H1 (cell line): ENCODE data around the gene OSBP2. TPM values are rescaled to one million over a fixed set of nuclear protein-coding genes. Genes with fewer than 3 reads are reported as not detected.

Experiments
- CTCF ChIA-PET: fragments of 300-600 bp; sonication (Branson Sonifier 250); formaldehyde crosslinking; loops from one replicate; lab custom pipeline; 2021; ENCODE audit not compliant: partially characterized antibody; lab: Charles Lee
- POLR2A ChIA-PET: fragments of 300-600 bp; sonication (Branson Sonifier 250); formaldehyde crosslinking; loops from one replicate; lab custom pipeline; 2021; ENCODE audit warnings: inconsistent platforms; ENCODE audit not compliant: partially characterized antibody; lab: Charles Lee
- DNase-seq, 2 experiments: peaks; one replicate each; pipeline versions ENCODE4 v3.0.0 to v3.0.0-alpha.2; 2010 to 2022; ENCODE audit warnings: low spot score in 2 of 2, low read depth in 1 of 2, mixed read lengths in 1 of 2
- FAIRE-seq: peaks from 2 replicates; lab custom pipeline; 2011; peaks lifted over from hg19 to GRCh38; lab: Jason Lieb, UNC
- H2AFZ ChIP-seq: 2 replicates; pipeline ENCODE4 v1.8.1; 2012; ENCODE audit warnings: low read length, inconsistent platforms
- H2AK5ac ChIP-seq: 2 replicates; pipeline ENCODE4 v1.6.1; 2013; ENCODE audit warnings: low read depth, low read length
- H2BK120ac ChIP-seq: replicated peaks from 2 replicates; pipeline ENCODE3; 2013; ENCODE audit warnings: low read depth, low read length, inconsistent platforms
- H2BK12ac ChIP-seq: 2 replicates; pipeline ENCODE4 v1.6.1; 2013; ENCODE audit warnings: low read depth, low read length
- H2BK15ac ChIP-seq: 2 replicates; pipeline ENCODE4 v1.6.1; 2013; ENCODE audit warnings: low read length
- H2BK20ac ChIP-seq: 2 replicates; pipeline ENCODE4 v1.6.1; 2013; ENCODE audit warnings: low read length
- H2BK5ac ChIP-seq: 2 replicates; pipeline ENCODE4 v1.6.1; 2013; ENCODE audit warnings: low read depth, low read length
- H3K14ac ChIP-seq: 2 replicates; pipeline ENCODE4 v1.6.1; 2013; ENCODE audit warnings: inconsistent platforms; ENCODE audit not compliant: insufficient read length
- H3K18ac ChIP-seq: 2 replicates; pipeline ENCODE4 v1.6.1; 2013; ENCODE audit warnings: low read length; ENCODE audit errors: extremely low read depth
- H3K23ac ChIP-seq: 2 replicates; pipeline ENCODE4 v1.6.1; 2013; ENCODE audit warnings: inconsistent platforms; ENCODE audit not compliant: insufficient read length
- H3K23me2 ChIP-seq: 2 replicates; pipeline ENCODE4 v1.6.1; 2013; ENCODE audit warnings: low read depth, low read length
- H3K27ac ChIP-seq: 2 replicates; pipeline ENCODE4 v1.6.1; 2011; ENCODE audit warnings: low read depth, low read length, inconsistent platforms
- H3K27me3 ChIP-seq, 4 experiments: replicated peaks in 1 of 4; 1 replicate in 1 of 4; 2 replicates in 3 of 4; pipeline versions ENCODE4 v1.6.1 to v1.8.1; 2011 to 2013; ENCODE audit warnings: low read length in 3 of 4, mild to moderate bottlenecking in 3 of 4, inconsistent platforms in 2 of 4, mixed read lengths in 2 of 4, moderate library complexity in 1 of 4; ENCODE audit not compliant: control insufficient read depth in 3 of 4, insufficient read depth in 3 of 4; ENCODE audit errors: extremely low read depth in 1 of 4
- H3K36me3 ChIP-seq, 4 experiments: 2 replicates each; pipeline versions ENCODE4 v1.6.1 to v1.8.1; 2011 to 2013; ENCODE audit warnings: mild to moderate bottlenecking in 4 of 4, low read length in 3 of 4, moderate library complexity in 2 of 4, control low read depth in 1 of 4, inconsistent platforms in 1 of 4; ENCODE audit not compliant: insufficient read depth in 4 of 4, control insufficient read depth in 2 of 4
- H3K4ac ChIP-seq: replicated peaks from 2 replicates; pipeline ENCODE3; 2013; ENCODE audit warnings: low read length, low read depth, mixed read lengths, inconsistent platforms; ENCODE audit not compliant: insufficient read length
- H3K4me1 ChIP-seq, 4 experiments: replicated peaks in 1 of 4; 1 replicate in 1 of 4; 2 replicates in 3 of 4; pipeline versions ENCODE4 v1.6.1 to v1.8.1; 2011 to 2013; ENCODE audit warnings: low read length in 3 of 4, inconsistent platforms in 2 of 4, mixed read lengths in 1 of 4; ENCODE audit not compliant: insufficient read depth in 4 of 4, control insufficient read depth in 3 of 4
- H3K4me2 ChIP-seq, 2 experiments: 2 replicates each; pipeline versions ENCODE4 v1.6.1 to v1.8.1; 2011 to 2013; ENCODE audit warnings: low read depth in 2 of 2, low read length in 2 of 2, control low read depth in 1 of 2, inconsistent platforms in 1 of 2, mild to moderate bottlenecking in 1 of 2; ENCODE audit not compliant: insufficient read depth in 1 of 2
- H3K4me3 ChIP-seq, 4 experiments: fragments of 200-600, 300-600 bp in 1 of 4; sonication (generic), shearing (Covaris generic), sonication (Bioruptor Twin) in 1 of 4; 2 replicates each; pipeline versions ENCODE4 v1.5.1 to v1.8.1; 2011 to 2016; ENCODE audit warnings: low read length in 4 of 4, low read depth in 3 of 4, control low read depth in 2 of 4, inconsistent platforms in 2 of 4, mild to moderate bottlenecking in 2 of 4, mixed read lengths in 1 of 4, moderate library complexity in 1 of 4; ENCODE audit not compliant: insufficient read depth in 2 of 4; ENCODE audit errors: extremely low read depth in 1 of 4
- H3K56ac ChIP-seq: replicated peaks from 2 replicates; pipeline ENCODE3; 2013; ENCODE audit warnings: low read depth, mild to moderate bottlenecking, mixed read lengths, low read length, inconsistent platforms; ENCODE audit not compliant: insufficient read length
- H3K79me1 ChIP-seq: 2 replicates; pipeline ENCODE4 v1.6.1; 2013; ENCODE audit warnings: low read depth, low read length, control low read depth
- H3K79me2 ChIP-seq, 2 experiments: 2 replicates each; pipeline versions ENCODE4 v1.6.1 to v1.8.1; 2012 to 2013; ENCODE audit warnings: low read length in 2 of 2, mild to moderate bottlenecking in 2 of 2, inconsistent platforms in 1 of 2; ENCODE audit not compliant: insufficient read depth in 2 of 2, control insufficient read depth in 1 of 2
- H3K9ac ChIP-seq, 4 experiments: replicated peaks in 1 of 4; 1 replicate in 1 of 4; 2 replicates in 3 of 4; pipeline versions ENCODE4 v1.6.1 to v1.8.1; 2011 to 2013; ENCODE audit warnings: low read depth in 3 of 4, low read length in 3 of 4, control low read depth in 2 of 4, mild to moderate bottlenecking in 2 of 4, moderate library complexity in 2 of 4, inconsistent platforms in 1 of 4; ENCODE audit errors: extremely low read depth in 1 of 4
- H3K9me3 ChIP-seq, 2 experiments: 2 replicates each; pipeline versions ENCODE4 v1.6.1 to v1.8.1; 2012 to 2013; ENCODE audit warnings: mild to moderate bottlenecking in 2 of 2, moderate library complexity in 2 of 2, control low read depth in 1 of 2, inconsistent platforms in 1 of 2, low read depth in 1 of 2, low read length in 1 of 2, mixed read lengths in 1 of 2; ENCODE audit not compliant: insufficient read depth in 2 of 2
- H4K20me1 ChIP-seq, 2 experiments: replicated peaks in 1 of 2; 2 replicates each; pipeline versions ENCODE3 to v1.8.1; 2011 to 2013; ENCODE audit warnings: inconsistent platforms in 2 of 2, low read length in 2 of 2, mild to moderate bottlenecking in 1 of 2; ENCODE audit not compliant: insufficient read depth in 2 of 2, control insufficient read depth in 1 of 2
- H4K5ac ChIP-seq: 2 replicates; pipeline ENCODE4 v1.6.1; 2013; ENCODE audit warnings: low read length, low read depth, mixed read lengths, inconsistent platforms; ENCODE audit not compliant: insufficient read length
- H4K8ac ChIP-seq: 2 replicates; pipeline ENCODE4 v1.8.0; 2013; ENCODE audit warnings: mild to moderate bottlenecking, moderate library complexity, low read length, inconsistent platforms; ENCODE audit not compliant: insufficient read depth; ENCODE audit errors: extremely low read depth
- H4K91ac ChIP-seq: replicated peaks from 2 replicates; pipeline ENCODE3; 2013; ENCODE audit warnings: low read length, mixed read lengths, inconsistent platforms; ENCODE audit not compliant: insufficient read length
- CBX8 ChIP-seq: fragments of 300-800, 300-1000 bp; sonication (generic); IDR thresholded peaks from 2 replicates; pipeline ENCODE4 v1.7.1; 2016; ENCODE audit warnings: low read depth, low read length, borderline replicate concordance
- CREB1 ChIP-seq: IDR thresholded peaks from 2 replicates; pipeline ENCODE4 v1.6.1; 2012; ENCODE audit warnings: inconsistent platforms
- HDAC6 ChIP-seq: IDR thresholded peaks from one replicate; pipeline ENCODE4 v1.7.1; 2012; ENCODE audit warnings: low read depth, mild to moderate bottlenecking, inconsistent platforms, low read length, moderate library complexity
- JUN ChIP-seq: IDR thresholded peaks from 2 replicates; pipeline ENCODE4 v1.6.1; 2011; ENCODE audit warnings: low read depth, mild to moderate bottlenecking, improper control_type of control experiment, low read length
- KDM4A ChIP-seq: IDR thresholded peaks from one replicate; pipeline ENCODE4 v1.7.1; 2012; ENCODE audit warnings: low read depth, mild to moderate bottlenecking, moderate library complexity, low read length, inconsistent platforms; ENCODE audit not compliant: severe bottlenecking
- PHF8 ChIP-seq: fragments of 200-600 bp; sonication (generic); conservative IDR thresholded peaks from 2 replicates; pipeline ENCODE4 v1.7.1; 2012; ENCODE audit warnings: low read depth, mild to moderate bottlenecking, inconsistent platforms, low read length, moderate library complexity
- RBBP5 ChIP-seq: IDR thresholded peaks from 2 replicates; pipeline ENCODE4 v1.7.1; 2012; ENCODE audit warnings: low read depth, mild to moderate bottlenecking, inconsistent platforms, low read length, moderate library complexity, borderline replicate concordance
- RFX5 ChIP-seq: IDR thresholded peaks from 2 replicates; pipeline ENCODE4 v1.6.1; 2011; ENCODE audit warnings: low read depth, low read length, improper control_type of control experiment, borderline replicate concordance
- SUZ12 ChIP-seq: fragments of 200-600 bp; sonication (generic); IDR thresholded peaks from 2 replicates; pipeline ENCODE4 v1.6.1; 2012; ENCODE audit warnings: mild to moderate bottlenecking, inconsistent platforms, low read length, moderate library complexity, mixed read lengths
- TAF1 ChIP-seq: IDR thresholded peaks from 2 replicates; pipeline ENCODE4 v1.6.1; 2011; ENCODE audit warnings: mild to moderate bottlenecking, low read depth, low read length
- WGBS, 2 experiments: shearing (Covaris generic) in 1 of 2; methylation state at CpG; one replicate each; pipeline versions ENCODE4 v1.1.6 to v1.1.7; 2013 to 2015; ENCODE audit warnings: low lambda C conversion rate in 2 of 2, mixed read lengths in 2 of 2, inconsistent platforms in 1 of 2, low coverage in 1 of 2, missing lambda C conversion rate in 1 of 2; ENCODE audit not compliant: insufficient replicate concordance in 2 of 2, insufficient coverage in 1 of 2, insufficient read length in 1 of 2; ENCODE audit errors: extremely low coverage in 1 of 2, missing lambda C conversion rate in 1 of 2; 5-methylcytosine and 5-hydroxymethylcytosine counted together
- polyA plus RNA-seq, 7 experiments: library from polyadenylated mRNA; depleted of rRNA in 3 of 7; stranded (reverse) in 5 of 7; unstranded in 2 of 7; fragments of >200 nt in 5 of 7; fragments of 200-250 nt in 2 of 7; gene quantifications; 1 replicate in 5 of 7; 2 replicates in 1 of 7; 4 replicates in 1 of 7; pipeline versions ENCODE4 v1.2.1 to v1.2.3, GENCODE V29; 2011 to 2013; ENCODE audit warnings: missing spikeins in 2 of 7, mixed read lengths in 2 of 7
- total RNA-seq: library from RNA; stranded (reverse); fragmentation: NEBNext Ultra II Directional; extraction: Animal tissue kit (Norgen Biotek cat#: 25700); gene quantifications from 2 replicates; pipeline ENCODE4 v1.2.1, GENCODE V29; 2021
- TF ChIP-seq, protein P1 (sequence below): IDR thresholded peaks from 2 replicates; pipeline ENCODE4 v1.6.1; 2012; ENCODE audit warnings: low read length, inconsistent platforms
- TF ChIP-seq, protein P2 (sequence below): IDR thresholded peaks from 2 replicates; pipeline ENCODE4 v1.6.1; 2012; ENCODE audit warnings: inconsistent platforms

The OSBP2 gene
- total and polyA plus RNA-seq, 2 of the 8 experiments (the other 6 are each of a cell fraction or from before 2014, with no cell fraction given), result 3.4 to 3.7 TPM

DNA sequence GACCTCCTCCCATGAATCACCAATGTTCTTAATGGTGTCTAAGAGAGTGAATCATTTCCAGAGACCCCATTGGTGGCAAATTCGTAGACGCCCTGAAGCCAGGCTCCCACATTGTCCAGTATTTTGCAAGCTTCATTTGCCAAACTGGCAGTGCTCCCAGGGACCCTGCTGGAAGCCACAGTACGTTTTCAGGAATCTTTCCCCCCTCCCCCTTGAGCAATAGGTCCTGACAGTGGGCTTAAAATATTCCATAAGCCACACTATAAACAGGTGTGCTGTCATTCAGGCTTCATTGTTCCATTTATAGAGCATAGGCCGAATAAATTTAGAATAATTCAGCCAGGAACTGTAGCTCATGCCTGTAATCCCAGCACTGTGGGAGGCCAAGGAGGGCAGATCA lies 148.6 kb downstream of the OSBP2 start:
- Histone ChIP-seq H3K4me1 (no peaks in the 10 kb centered on the region), H3K14ac (no peak overlapping the region), H3K23me2 (no peaks in the 10 kb centered on the region), H4K20me1 (no peaks in the 10 kb centered on the region), H3K56ac (no peak overlapping the region), H3K27me3 (no peaks in the 10 kb centered on the region), H2AK5ac (no peak overlapping the region), H3K4me2 (no peak overlapping the region), H2BK12ac (no peak overlapping the region), H3K79me2 (no peaks in the 10 kb centered on the region), H3K9me3 (peaks cover 0 to 3% of the 10 kb centered on the region in 2 experiments; a peak in 1 of 4 replicates), H2BK5ac (no peak overlapping the region), H4K8ac (no peak overlapping the region), H3K27ac (no peak overlapping the region), H2AFZ (no peak overlapping the region), H3K18ac (no peak overlapping the region), H3K9ac (no peak overlapping the region), H2BK15ac (no peak overlapping the region), H3K4me3 (no peak overlapping the region), H2BK20ac (no peak overlapping the region), H3K79me1 (no peaks in the 10 kb centered on the region), H4K91ac (no peak overlapping the region), H4K5ac (no peak overlapping the region), H3K4ac (no peak overlapping the region), H3K36me3 (no peaks in the 10 kb centered on the region), H2BK120ac (no peak overlapping the region), H3K23ac (no peak overlapping the region)
- CTCF ChIA-PET, result interaction anchor here (0.6 to 0.8 kb wide), 3 partner anchors 14 to 82 kb away, joined by 3 read pairs; no protein-coding TSS in a partner anchor
- FAIRE-seq (no peak), DNase-seq (no peak)
- WGBS, 2 experiments, result 77% methylated on average over 4 of the region's 4 CpGs; no CpG with 5 or more reads in 1 of the 2 experiments
- POLR2A ChIA-PET, result interaction anchor here (0.6 kb wide), 1 partner anchor 702 kb away, joined by 5 read pairs; no protein-coding TSS in a partner anchor
- TF ChIP-seq, protein P1, sequence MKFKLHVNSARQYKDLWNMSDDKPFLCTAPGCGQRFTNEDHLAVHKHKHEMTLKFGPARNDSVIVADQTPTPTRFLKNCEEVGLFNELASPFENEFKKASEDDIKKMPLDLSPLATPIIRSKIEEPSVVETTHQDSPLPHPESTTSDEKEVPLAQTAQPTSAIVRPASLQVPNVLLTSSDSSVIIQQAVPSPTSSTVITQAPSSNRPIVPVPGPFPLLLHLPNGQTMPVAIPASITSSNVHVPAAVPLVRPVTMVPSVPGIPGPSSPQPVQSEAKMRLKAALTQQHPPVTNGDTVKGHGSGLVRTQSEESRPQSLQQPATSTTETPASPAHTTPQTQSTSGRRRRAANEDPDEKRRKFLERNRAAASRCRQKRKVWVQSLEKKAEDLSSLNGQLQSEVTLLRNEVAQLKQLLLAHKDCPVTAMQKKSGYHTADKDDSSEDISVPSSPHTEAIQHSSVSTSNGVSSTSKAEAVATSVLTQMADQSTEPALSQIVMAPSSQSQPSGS, result no peak
- TF ChIP-seq CBX8 (no peak), RBBP5 (no peak), JUN (no peak), RFX5 (no peak), PHF8 (no peak), HDAC6 (no peak), CREB1 (no peak), KDM4A (no peak), TAF1 (no peak), SUZ12 (no peak)
- TF ChIP-seq, protein P2, sequence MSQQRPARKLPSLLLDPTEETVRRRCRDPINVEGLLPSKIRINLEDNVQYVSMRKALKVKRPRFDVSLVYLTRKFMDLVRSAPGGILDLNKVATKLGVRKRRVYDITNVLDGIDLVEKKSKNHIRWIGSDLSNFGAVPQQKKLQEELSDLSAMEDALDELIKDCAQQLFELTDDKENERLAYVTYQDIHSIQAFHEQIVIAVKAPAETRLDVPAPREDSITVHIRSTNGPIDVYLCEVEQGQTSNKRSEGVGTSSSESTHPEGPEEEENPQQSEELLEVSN, result no peak
